HEK293 (cell line): Measurements from ENCODE around the gene WNT16.

ENCODE experiments used
- BCL11A ChIP-seq: fragments of 450-650 bp; formaldehyde crosslinking; IDR thresholded peaks from 2 replicates; pipeline ENCODE4 v1.5.1; 2016; ENCODE audit warnings: low read depth, missing biosample characterization, missing genetic modification characterization
- BCL11B ChIP-seq: fragments of 450-650 bp; formaldehyde crosslinking; IDR thresholded peaks from 2 replicates; pipeline ENCODE4 v1.5.1; 2016; ENCODE audit warnings: low read depth, missing biosample characterization, missing genetic modification characterization
- GLI2 ChIP-seq: fragments of 450-650 bp; formaldehyde crosslinking; IDR thresholded peaks from 2 replicates; pipeline ENCODE4; 2017; ENCODE audit warnings: missing biosample characterization, missing genetic modification characterization, low read depth, borderline replicate concordance
- HIC1 ChIP-seq: fragments of 450-650 bp; formaldehyde crosslinking; IDR thresholded peaks from 2 replicates; pipeline ENCODE4 v1.5.1; 2016; ENCODE audit warnings: missing biosample characterization, missing genetic modification characterization
- HOXA7 ChIP-seq: sonication (generic); formaldehyde crosslinking; IDR thresholded peaks from 2 replicates; pipeline ENCODE4 v1.8.1; 2022; ENCODE audit warnings: missing genetic modification reagents, borderline replicate concordance
- HOXC10 ChIP-seq: sonication (generic); formaldehyde crosslinking; IDR thresholded peaks from 2 replicates; pipeline ENCODE4 v1.8.1; 2023; ENCODE audit warnings: mild to moderate bottlenecking, missing genetic modification reagents
- HOXD13 ChIP-seq: sonication (generic); formaldehyde crosslinking; IDR thresholded peaks from 2 replicates; pipeline ENCODE4 v1.8.0; 2022; ENCODE audit warnings: missing genetic modification reagents, borderline replicate concordance
- KLF17 ChIP-seq: fragments of 450-650 bp; formaldehyde crosslinking; IDR thresholded peaks from 2 replicates; pipeline ENCODE4 v1.5.1; 2016; ENCODE audit warnings: missing biosample characterization, missing genetic modification characterization
- REPIN1 ChIP-seq: fragments of 450-650 bp; formaldehyde crosslinking; IDR thresholded peaks from 2 replicates; pipeline ENCODE4 v1.5.1; 2017; ENCODE audit warnings: missing biosample characterization, missing genetic modification characterization, low read depth
- ZBTB8A ChIP-seq: fragments of 450-650 bp; formaldehyde crosslinking; IDR thresholded peaks from 2 replicates; pipeline ENCODE4 v1.5.1; 2016; ENCODE audit warnings: missing biosample characterization, missing genetic modification characterization
- ZFP3 ChIP-seq: fragments of 450-650 bp; formaldehyde crosslinking; IDR thresholded peaks from 2 replicates; pipeline ENCODE4 v1.5.1; 2016; ENCODE audit warnings: low read depth, missing biosample characterization, missing genetic modification characterization
- ZNF10 ChIP-seq: fragments of 450-650 bp; formaldehyde crosslinking; IDR thresholded peaks from 2 replicates; pipeline ENCODE4 v1.5.1; 2017; ENCODE audit warnings: missing biosample characterization, missing genetic modification characterization
- ZNF121 ChIP-seq: fragments of 450-650 bp; formaldehyde crosslinking; IDR thresholded peaks from 2 replicates; pipeline ENCODE4 v1.5.1; 2016; ENCODE audit warnings: missing biosample characterization, missing genetic modification characterization
- ZNF146 ChIP-seq: fragments of 450-650 bp; formaldehyde crosslinking; IDR thresholded peaks from 2 replicates; pipeline ENCODE4 v1.5.1; 2016; ENCODE audit warnings: missing biosample characterization, missing genetic modification characterization
- ZNF155 ChIP-seq: fragments of 450-650 bp; formaldehyde crosslinking; IDR thresholded peaks from 2 replicates; pipeline ENCODE4 v1.5.1; 2016; ENCODE audit warnings: missing biosample characterization, missing genetic modification characterization
- ZNF24 ChIP-seq: fragments of 450-650 bp; formaldehyde crosslinking; IDR thresholded peaks from 2 replicates; pipeline ENCODE4 v1.5.1; 2016; ENCODE audit warnings: missing biosample characterization, missing genetic modification characterization
- ZNF248 ChIP-seq: fragments of 450-650 bp; formaldehyde crosslinking; IDR thresholded peaks from 2 replicates; pipeline ENCODE4 v1.5.1; 2017; ENCODE audit warnings: missing biosample characterization, missing genetic modification characterization
- ZNF366 ChIP-seq: fragments of 450-650 bp; formaldehyde crosslinking; conservative IDR thresholded peaks from 2 replicates; pipeline ENCODE4 v1.5.1; 2016; ENCODE audit warnings: missing biosample characterization, missing genetic modification characterization
- ZNF426 ChIP-seq: fragments of 450-650 bp; formaldehyde crosslinking; IDR thresholded peaks from 2 replicates; pipeline ENCODE4 v1.5.1; 2017; ENCODE audit warnings: missing biosample characterization, missing genetic modification characterization, mild to moderate bottlenecking, inconsistent platforms, moderate library complexity
- ZNF433 ChIP-seq: fragments of 450-650 bp; formaldehyde crosslinking; IDR thresholded peaks from 2 replicates; pipeline ENCODE4 v1.5.1; 2016; ENCODE audit warnings: missing biosample characterization, missing genetic modification characterization, low read depth
- ZNF514 ChIP-seq: fragments of 450-650 bp; formaldehyde crosslinking; IDR thresholded peaks from 2 replicates; pipeline ENCODE4 v1.5.1; 2016; ENCODE audit warnings: missing biosample characterization, missing genetic modification characterization
- ZNF530 ChIP-seq: fragments of 450-650 bp; formaldehyde crosslinking; IDR thresholded peaks from 2 replicates; pipeline ENCODE4 v1.5.1; 2016; ENCODE audit warnings: low read depth, missing biosample characterization, missing genetic modification characterization
- ZNF549 ChIP-seq: fragments of 450-650 bp; IDR thresholded peaks from 2 replicates; pipeline ENCODE4 v1.5.1; 2018; ENCODE audit warnings: missing biosample characterization, missing genetic modification characterization, mild to moderate bottlenecking, inconsistent platforms, moderate library complexity
- ZNF600 ChIP-seq: fragments of 450-650 bp; formaldehyde crosslinking; IDR thresholded peaks from 2 replicates; pipeline ENCODE4 v1.5.1; 2016; ENCODE audit warnings: missing biosample characterization, missing genetic modification characterization
- ZNF621 ChIP-seq: fragments of 450-650 bp; formaldehyde crosslinking; IDR thresholded peaks from 2 replicates; pipeline ENCODE4 v1.5.1; 2017; ENCODE audit warnings: missing biosample characterization, missing genetic modification characterization
- ZNF629 ChIP-seq: fragments of 450-650 bp; formaldehyde crosslinking; IDR thresholded peaks from 2 replicates; pipeline ENCODE4 v1.5.1; 2017; ENCODE audit warnings: missing biosample characterization, missing genetic modification characterization
- ZNF639 ChIP-seq: fragments of 450-650 bp; formaldehyde crosslinking; IDR thresholded peaks from 2 replicates; pipeline ENCODE4 v1.5.1; 2016; ENCODE audit warnings: missing biosample characterization, missing genetic modification characterization
- ZNF837 ChIP-seq: fragments of 450-650 bp; formaldehyde crosslinking; IDR thresholded peaks from 2 replicates; pipeline ENCODE4 v1.5.1; 2016; ENCODE audit warnings: missing biosample characterization, missing genetic modification characterization
- ZSCAN16 ChIP-seq: fragments of 450-650 bp; formaldehyde crosslinking; IDR thresholded peaks from 2 replicates; pipeline ENCODE4 v1.5.1; 2016; ENCODE audit warnings: missing biosample characterization, missing genetic modification characterization
- TF ChIP-seq, protein P1 (sequence below): fragments of 450-650 bp; formaldehyde crosslinking; IDR thresholded peaks from 2 replicates; pipeline ENCODE4 v1.5.1; 2016; ENCODE audit warnings: missing biosample characterization, missing genetic modification characterization
- TF ChIP-seq, protein P2 (sequence below): fragments of 450-650 bp; formaldehyde crosslinking; IDR thresholded peaks from 2 replicates; pipeline ENCODE4 v1.5.1; 2016; ENCODE audit warnings: missing biosample characterization, missing genetic modification characterization

The WNT16 gene

DNA sequence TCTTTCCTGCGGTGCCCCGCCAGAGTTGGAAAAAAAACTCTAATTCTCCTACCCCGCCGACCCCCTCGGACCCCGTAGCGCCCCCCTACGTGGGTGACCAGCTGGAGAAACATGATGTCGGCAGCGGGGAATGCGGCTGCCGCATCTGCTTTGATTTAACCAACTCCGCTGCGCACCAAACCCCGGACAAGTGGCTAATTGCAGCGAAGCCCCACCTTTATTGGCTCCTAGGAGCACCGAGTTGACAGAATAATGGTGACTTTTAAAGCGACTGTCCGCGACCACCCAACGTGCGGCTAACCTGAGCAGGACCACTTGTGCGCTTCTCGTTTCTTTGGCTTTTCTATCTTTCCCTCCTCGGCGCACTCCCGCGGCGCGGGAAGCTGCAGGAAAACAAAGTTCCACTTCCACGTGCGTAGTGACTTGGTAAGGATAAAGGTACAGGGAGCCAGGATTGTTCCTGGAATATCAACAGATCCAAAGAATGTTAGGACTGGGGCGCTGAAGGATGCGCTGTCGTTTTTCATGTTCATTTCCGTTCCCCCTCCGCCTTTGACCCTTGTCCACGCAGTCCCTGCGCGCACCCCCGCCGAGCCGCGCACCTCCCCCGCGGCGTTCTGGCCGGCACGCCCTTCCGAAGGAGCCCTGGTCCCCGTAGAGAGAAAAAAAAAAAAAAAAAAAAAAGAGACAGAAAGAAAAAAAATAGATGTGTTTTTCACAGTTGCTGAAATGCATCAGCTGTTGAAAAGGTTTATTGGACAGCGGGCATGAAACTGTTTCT is 1.4 kb downstream of the WNT16 start (continued):
- TF ChIP-seq KLF17 (tag by site-specific recombination) (no peak; the same call in 1 of the 2 replicates), HOXC10 (CRISPR knock-in tag) (no peak), ZNF433 (tag by site-specific recombination) (no peak), GLI2 (no peak), ZNF549 (tag by site-specific recombination) (no peak), ZNF146 (no peak), ZFP3 (tag by site-specific recombination) (no peak), ZNF248 (tag by site-specific recombination) (no peak), BCL11B (tag by site-specific recombination) (peak; percentile 75; the same call in 1 of the 2 replicates), ZNF530 (no peak), HIC1 (tag by site-specific recombination) (no peak), ZNF121 (tag by site-specific recombination) (no peak), ZNF366 (tag by site-specific recombination) (peak; percentile 66), ZNF155 (tag by site-specific recombination) (no peak), ZBTB8A (tag by site-specific recombination) (0 out of 2 replicates have a peak, but pooled peaks have one; percentile 22), ZNF837 (tag by site-specific recombination) (no peak), ZNF24 (peak; percentile 64; the same call in 1 of the 2 replicates), HOXD13 (CRISPR knock-in tag) (no peak), ZNF10 (tag by site-specific recombination) (no peak), REPIN1 (tag by site-specific recombination) (0 out of 2 replicates have a peak, but pooled peaks have one; percentile 16), ZNF639 (tag by site-specific recombination) (no peak; the same call in 1 of the 2 replicates), HOXA7 (CRISPR knock-in tag) (no peak), ZNF426 (tag by site-specific recombination) (no peak), ZNF629 (no peak), ZNF600 (tag by site-specific recombination) (peak; percentile 75), ZNF621 (tag by site-specific recombination) (no peak), ZSCAN16 (tag by site-specific recombination) (no peak), BCL11A (no peak; the same call in 1 of the 2 replicates), ZNF514 (tag by site-specific recombination) (no peak)
- TF ChIP-seq, protein P1, sequence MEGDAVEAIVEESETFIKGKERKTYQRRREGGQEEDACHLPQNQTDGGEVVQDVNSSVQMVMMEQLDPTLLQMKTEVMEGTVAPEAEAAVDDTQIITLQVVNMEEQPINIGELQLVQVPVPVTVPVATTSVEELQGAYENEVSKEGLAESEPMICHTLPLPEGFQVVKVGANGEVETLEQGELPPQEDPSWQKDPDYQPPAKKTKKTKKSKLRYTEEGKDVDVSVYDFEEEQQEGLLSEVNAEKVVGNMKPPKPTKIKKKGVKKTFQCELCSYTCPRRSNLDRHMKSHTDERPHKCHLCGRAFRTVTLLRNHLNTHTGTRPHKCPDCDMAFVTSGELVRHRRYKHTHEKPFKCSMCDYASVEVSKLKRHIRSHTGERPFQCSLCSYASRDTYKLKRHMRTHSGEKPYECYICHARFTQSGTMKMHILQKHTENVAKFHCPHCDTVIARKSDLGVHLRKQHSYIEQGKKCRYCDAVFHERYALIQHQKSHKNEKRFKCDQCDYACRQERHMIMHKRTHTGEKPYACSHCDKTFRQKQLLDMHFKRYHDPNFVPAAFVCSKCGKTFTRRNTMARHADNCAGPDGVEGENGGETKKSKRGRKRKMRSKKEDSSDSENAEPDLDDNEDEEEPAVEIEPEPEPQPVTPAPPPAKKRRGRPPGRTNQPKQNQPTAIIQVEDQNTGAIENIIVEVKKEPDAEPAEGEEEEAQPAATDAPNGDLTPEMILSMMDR: no peak
- TF ChIP-seq, protein P2, sequence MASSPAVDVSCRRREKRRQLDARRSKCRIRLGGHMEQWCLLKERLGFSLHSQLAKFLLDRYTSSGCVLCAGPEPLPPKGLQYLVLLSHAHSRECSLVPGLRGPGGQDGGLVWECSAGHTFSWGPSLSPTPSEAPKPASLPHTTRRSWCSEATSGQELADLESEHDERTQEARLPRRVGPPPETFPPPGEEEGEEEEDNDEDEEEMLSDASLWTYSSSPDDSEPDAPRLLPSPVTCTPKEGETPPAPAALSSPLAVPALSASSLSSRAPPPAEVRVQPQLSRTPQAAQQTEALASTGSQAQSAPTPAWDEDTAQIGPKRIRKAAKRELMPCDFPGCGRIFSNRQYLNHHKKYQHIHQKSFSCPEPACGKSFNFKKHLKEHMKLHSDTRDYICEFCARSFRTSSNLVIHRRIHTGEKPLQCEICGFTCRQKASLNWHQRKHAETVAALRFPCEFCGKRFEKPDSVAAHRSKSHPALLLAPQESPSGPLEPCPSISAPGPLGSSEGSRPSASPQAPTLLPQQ (tag by site-specific recombination): no peak
